NCI-H1105 (cell line): ENCODE measurements around the gene GH2.

ENCODE experiments used
- DNase-seq: peaks from one replicate; lab custom pipeline; 2025; lab: John Stamatoyannopoulos, UW

Gene GH2

DNA sequence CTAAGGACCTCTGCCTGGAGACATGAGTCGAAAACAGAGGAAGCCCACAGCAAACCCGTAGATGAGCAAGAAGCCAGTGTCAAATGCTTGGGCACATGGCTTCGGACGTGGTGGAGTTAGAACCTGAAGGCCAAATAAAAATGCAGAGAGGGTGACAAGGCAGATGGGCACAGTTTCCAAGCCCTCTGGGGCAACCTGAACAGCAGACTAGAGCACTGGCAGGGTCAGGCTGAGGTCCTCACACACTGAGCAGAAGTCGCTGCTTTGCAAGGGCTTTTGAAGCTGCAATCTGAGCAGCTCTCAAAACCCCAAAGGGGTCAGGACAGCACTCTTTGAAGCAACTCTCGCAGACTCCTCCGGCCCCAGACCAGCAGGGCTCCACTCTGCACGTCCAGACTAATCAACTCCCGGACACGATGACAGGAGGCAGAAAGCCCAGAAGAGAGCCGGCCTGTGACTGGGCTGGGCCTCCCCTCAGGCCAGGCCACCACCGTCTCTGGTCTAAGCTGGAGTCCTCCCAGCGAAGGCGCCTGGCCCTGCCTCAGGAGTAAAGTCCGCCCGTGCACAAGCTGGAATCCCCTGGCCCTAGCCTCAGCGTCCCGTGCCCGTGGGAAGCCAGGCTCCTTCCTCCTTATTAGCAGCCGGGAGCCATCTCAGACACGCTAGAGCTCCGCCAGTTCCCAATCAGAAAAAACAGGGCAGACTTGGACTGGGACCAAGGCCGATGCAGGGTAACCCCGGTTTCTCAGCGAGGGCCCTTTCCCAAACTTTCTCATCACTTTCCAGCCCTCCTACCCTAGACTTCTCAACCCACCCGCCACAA is 40.2 kb downstream of the GH2 start:
- DNase-seq: no peak

DNA sequence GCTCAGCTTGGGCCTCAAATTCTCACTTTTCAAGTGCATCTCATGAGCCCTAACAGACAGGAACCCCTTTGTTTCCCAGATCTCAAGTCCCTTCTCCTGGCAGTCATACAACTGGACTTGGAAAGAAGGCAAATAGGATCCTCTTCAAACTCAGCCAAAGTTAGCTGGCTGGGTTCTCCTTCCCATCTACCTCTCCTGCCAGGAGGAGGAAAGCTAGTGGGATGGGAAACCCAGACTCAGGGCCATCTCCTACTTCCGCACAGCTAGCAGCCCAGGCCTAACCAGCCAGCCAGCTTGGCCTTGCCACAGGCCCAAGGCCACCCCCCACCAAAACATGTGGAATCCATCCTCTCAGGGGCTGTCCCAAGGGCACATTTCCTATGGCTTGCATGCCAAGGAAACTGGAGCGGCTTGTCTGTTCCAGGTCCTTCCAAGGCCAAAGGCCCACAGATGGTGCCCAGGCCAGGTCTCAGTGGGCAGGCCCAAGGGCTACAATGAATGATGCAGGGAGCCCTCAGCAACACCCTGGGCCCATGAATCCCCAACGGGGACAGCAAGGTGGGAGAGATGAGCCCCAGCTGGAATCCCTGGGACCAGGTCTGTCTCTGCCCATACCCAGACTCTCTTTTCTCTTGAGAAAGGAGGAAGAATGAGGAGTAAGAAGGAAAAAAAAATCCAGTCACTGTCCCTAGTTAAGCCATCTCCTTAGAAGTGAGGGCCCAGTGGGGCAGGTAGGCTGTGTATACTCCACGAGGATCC is 41.0 kb downstream of the GH2 start:
- DNase-seq: no peak

DNA sequence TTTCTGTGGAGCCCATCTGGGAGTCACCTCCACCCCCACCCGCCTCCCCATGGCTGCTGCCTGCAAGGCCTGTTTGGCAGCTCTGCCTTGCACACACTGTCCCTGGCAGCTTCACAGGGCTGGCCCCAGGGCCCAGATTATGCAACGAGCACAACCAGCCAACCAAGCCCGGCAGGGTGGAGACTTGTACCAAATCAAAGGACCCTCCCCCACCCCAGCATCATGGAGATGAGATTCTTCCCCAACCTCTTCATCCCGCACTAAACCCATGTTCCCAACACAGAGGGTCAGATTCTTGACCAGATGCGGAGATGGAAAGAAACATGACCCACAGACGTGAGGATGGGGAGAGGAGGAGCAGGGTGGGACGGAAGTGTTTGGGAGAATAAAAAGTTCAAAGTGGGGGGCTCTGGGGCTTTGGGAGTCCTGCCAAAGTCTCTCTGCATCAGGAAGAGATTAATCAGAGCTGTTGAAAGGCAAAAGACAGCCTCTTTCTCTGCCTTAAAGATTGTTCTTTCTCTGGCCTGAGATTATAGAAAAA is 43.0 kb downstream of the GH2 start:
- no peak for DNase-seq

DNA sequence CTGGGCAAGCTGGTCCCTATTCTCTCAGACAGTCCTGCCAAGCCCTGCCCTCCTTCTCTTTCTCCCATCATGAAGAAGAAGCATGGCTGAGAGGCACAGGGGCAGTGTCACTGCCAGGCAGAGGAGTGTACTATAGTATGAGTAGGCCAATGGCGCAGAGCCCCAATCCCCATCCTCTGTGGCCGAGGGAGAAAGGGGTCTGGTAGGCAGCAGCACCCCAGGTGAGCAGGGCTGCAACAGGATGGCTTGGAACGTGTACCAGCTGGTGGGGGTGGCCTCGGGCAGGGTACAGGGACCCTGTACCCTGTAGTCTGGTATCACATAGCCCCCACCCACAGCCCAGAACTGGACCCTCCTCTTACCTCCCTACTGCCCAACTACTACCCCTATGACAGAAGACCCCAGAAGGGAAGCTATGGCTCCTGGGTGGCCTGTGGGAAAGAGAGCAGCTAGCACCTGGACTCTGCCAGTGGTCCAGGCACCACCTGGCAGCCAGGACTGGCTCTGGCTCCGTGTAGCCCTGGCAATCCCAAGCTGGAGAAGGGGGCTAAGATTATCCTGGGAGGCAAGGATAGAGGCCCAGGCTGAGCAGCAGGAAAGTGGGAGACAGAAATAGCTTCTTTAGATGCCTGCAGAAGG is 43.7 kb downstream of the GH2 start:
- DNase-seq: no peak

DNA sequence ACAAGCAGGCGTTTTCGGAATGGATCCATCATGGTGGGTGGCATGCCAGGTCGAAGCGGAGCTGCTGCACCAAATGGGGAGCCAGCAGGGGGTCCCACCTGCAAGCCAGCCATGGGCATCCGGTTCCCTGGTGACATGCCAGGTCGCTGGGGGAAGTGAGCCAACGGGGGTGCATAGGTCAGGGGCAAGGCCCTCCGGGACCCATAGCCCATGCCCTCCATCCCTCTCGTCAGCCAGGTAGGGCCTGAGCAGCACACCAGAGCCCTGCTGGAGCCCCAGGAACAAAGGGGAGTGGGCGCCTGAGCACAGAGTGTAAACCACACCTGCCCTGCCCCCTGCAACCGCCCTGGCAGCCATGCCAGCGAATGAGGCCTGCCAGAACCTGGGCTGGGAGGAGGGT is 44.3 kb downstream of the GH2 start:
- no peak for DNase-seq

DNA sequence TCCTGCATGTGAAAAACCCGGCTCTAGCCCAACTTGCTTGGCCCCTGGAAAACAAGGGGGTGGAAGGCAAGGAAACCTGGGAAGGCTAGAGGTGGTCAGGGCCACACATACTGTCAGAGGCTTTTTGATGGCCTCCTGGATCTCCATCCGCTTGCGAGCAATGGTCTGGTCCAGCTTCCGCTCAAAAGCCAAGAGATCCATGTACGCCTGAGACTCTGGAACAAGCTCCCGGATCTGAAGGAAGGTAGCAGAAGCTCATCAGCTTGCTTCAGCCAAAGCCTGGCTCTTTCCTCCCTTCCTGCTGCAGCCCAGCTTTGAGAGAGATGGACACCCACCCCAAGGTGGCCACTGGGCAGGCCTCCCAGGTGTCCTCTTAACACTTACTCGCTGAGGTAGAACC is 44.9 kb downstream of the GH2 start:
- DNase-seq: no peak

DNA sequence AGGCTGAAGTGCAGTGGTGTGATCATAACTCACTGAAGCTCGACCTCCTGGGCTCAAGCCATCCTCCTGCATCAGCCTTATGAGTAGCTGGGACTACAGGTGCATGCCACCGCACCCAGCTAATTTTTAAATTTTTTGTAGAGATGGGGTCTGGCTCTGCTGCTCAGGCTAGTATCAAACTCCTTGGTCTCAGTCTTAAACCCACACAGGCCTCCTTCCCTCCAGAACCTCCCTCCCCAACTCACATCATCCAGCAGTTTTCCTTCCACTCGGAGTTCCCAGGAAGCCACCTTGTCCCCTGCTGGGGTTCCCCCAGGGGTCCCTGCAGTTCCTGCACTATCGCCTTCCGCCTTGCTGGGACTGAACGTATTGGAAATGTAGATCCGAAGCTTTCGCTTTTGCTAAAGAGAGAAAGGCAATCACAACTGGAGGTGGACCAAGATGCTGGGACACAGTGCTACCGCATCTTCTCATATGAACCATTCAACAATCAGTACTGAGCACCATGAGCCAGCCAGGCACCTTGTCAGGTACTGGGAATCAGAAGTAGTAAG is 46.5 kb downstream of the GH2 start:
- no peak for DNase-seq

DNA sequence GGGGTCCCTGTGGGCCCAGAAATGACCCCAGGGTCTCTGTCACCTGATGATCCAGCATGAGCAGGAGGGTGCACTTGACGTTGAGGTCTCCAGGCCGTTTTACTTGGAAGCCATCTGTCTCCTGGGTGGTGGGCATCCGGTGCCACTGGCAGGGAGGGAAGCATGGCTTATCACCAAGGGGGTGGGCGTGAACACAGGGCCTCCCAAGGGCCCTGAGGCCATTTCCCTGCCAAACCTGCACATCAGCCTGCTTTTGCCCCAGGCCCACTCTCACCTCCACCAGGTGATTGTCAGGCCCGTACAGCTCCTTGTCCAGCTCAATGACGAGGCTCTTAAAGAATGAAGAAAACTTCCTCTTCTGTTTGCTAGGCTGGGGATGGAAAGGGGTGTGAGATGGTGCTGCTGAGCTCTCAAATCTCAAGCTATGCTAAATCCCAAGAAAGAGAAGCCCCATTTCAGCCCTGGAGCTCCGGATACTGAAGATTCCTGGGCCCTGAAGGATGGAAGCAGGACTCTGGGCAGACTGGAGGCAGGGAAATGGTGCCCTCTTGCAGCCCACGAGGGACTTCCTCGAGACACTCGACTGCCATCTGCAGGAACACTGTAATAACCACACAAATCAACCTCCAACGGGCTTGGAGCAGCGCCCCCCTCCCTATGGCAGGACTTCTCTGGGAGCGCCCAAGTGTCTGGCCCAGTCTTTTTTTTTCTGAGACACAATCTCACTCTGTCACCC is 47.1 kb downstream of the GH2 start:
- peak; percentile 46 for DNase-seq

DNA sequence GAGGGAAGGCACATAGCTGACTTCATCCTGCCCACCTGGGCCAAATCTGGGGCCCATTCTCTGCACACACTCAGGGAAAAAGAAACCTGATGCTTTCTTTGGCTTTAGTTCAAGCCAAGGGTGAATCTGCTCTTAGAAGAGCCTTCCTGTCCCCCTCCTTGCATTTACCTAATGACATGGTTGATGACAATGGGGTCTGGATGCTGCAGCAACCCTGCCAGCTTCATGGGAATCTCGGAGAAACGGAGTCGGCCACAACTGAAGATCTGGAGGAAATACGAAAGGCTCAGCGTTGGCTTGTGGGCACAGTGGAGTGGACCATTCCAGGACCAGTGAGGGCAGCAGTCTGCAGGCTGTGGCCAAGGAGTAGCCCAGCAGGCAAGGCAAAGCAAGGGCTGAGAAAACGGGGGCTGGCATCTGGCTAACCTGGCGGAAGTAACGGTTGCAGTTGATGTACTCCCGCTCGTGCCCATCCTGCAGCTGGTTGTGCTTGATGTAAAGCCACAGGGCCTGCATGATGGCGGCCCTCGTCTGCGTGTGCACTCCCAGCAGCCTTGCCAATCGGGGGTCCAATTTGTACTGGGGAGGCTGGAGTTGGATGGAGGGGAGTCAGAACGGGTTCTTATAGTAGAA is 47.9 kb downstream of the GH2 start:
- DNase-seq: no peak

DNA sequence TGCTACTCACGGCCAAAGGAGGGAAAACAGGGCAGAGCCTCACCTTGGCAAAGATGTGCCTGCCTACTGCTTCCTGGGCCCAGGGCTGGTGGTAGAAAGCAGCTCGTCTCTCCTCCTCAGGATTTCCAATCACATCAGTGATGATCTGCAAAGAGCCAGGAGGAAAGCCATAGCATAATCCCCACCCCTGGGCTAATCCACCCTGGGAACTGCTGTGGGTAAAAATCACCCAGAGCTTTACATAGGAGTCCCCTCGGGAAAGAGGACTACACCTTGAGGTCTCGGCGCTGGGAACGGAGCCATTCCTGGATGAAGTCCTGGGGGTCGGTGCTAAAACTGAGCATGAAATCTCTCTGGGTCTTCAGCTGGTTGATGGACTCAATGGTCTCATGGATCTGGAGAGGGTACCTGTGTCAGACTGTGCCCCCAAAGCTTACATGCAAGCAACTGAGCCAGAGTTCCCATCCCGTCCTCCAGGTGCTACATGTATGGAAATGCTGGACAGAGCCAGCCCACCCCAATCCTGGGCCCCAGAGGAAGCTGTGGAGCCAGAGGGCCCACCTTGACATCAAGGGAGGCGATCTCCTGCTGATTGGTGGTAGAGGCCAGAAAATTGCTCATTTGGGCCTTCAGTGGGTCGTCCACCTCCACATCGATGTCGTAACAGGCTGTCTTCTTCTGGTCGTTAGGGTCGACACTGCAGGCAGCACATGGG is 48.6 kb downstream of the GH2 start:
- no peak for DNase-seq

DNA sequence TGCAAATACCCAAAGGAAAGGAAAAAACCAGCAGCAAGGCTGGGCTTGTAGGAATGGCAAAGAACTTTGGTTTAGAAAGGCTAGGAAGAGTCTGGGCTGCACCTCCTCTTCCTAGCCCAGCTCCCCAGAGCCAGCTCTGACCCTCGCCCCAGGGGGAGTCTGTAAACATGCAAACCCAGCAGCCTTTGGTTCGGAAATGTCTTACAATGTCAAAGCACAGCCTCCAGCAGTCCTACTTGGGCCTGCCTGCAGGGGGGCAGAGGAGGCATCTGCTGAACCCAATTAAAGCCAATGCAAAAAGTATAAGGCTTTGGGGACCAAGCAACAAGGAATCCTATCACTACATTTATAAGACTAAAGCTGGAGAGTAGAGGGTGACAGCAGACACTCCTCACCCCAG is 49.3 kb downstream of the GH2 start:
- no peak for DNase-seq

DNA sequence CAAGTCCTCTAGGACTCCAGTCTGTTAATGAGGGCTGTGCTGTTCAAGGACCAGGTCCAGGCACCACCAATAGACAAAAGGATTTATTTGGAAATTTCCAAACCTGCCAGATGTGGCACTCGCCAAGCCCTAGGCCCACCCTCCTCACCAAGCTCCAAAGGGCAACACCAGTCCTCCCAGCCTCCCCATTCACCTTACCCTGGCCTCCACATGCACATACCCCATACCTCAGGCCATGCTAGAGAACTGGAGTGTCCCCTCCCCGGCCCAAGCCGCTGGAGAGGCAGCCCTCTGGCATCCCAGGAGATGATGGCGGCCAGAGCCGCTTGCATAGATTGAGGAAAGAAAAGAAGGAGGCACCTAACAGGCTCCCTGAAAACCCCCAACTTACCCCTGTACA is 49.7 kb downstream of the GH2 start:
- no peak for DNase-seq

DNA sequence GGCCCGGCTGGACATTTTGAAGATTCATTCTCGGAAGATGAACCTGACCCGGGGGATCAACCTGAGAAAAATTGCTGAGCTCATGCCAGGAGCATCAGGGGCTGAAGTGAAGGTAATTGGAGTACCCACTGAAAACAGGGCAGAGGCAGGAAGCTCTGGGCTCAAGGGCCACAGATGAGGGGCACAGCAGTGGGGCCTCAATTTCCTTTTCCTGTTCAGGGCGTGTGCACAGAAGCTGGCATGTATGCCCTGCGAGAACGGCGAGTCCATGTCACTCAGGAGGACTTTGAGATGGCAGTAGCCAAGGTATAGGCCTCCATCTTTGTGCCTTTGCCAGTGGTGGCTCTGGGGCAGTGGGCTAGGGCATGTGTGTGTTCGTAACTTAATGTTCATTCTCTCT is 50.2 kb downstream of the GH2 start:
- no peak for DNase-seq

DNA sequence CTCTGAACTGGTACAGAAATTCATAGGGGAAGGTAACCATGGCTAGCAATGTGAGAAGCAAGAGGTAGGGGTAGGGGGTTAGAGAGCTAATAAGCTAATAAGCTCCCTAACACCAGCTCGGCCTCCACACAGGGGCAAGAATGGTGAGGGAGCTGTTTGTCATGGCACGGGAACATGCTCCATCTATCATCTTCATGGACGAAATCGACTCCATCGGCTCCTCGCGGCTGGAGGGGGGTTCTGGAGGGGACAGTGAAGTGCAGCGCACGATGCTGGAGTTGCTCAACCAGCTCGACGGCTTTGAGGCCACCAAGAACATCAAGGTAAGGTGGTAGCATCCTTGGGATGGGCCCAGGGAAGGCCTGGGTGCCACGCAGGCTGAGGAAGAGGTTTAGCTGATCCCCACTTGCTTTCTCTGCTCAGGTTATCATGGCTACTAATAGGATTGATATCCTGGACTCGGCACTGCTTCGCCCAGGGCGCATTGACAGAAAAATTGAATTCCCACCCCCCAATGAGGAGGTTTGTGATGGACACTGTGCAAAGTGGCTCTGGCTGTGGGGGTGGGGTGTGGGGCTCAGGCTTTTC is 50.7 kb downstream of the GH2 start:
- no peak for DNase-seq

DNA sequence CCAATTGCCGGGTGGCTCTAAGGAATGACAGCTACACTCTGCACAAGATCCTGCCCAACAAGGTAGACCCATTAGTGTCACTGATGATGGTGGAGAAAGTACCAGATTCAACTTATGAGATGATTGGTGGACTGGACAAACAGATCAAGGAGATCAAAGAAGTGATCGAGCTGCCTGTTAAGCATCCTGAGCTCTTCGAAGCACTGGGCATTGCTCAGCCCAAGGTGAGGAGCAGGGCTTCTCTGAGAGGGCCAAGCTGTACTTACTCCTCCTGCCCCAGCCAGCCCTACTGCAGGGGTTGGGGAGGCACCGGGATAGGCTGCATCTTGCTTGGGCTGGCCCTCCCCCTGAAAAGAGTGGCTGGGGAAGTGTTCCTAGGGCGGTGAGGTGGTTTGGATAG is 51.5 kb downstream of the GH2 start:
- DNase-seq: no peak
